ENCODE measurements around the gene MAP3K4.
"Not testable (repeated sequence)": the region's sequence is repeated elsewhere in the genome, so short reads cannot be mapped to it uniquely, and the experiment has no call there.

MAP3K4 gene

GRCh38 chr6:160972111-160972510 lies 19.5 kb upstream of the MAP3K4 start:
- TF ChIP-seq CSRNP3 (CRISPR knock-in tag; IDR thresholded peaks at IDR 0.05), result no peak
- TF ChIP-seq GLIS3 (CRISPR knock-in tag; IDR thresholded peaks at IDR 0.05), result no peak
- no peak for TF ChIP-seq PPARA (CRISPR knock-in tag; IDR thresholded peaks at IDR 0.05; ENCODE audit: borderline replicate concordance)
- TF ChIP-seq ARNTL (CRISPR knock-in tag; IDR thresholded peaks at IDR 0.05; ENCODE audit: borderline replicate concordance, low read depth), result no peak
- TF ChIP-seq, protein P1, sequence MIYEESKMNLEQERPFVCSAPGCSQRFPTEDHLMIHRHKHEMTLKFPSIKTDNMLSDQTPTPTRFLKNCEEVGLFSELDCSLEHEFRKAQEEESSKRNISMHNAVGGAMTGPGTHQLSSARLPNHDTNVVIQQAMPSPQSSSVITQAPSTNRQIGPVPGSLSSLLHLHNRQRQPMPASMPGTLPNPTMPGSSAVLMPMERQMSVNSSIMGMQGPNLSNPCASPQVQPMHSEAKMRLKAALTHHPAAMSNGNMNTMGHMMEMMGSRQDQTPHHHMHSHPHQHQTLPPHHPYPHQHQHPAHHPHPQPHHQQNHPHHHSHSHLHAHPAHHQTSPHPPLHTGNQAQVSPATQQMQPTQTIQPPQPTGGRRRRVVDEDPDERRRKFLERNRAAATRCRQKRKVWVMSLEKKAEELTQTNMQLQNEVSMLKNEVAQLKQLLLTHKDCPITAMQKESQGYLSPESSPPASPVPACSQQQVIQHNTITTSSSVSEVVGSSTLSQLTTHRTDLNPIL (CRISPR knock-in tag; IDR thresholded peaks at IDR 0.05; ENCODE audit: low read depth), result no peak
- TF ChIP-seq CSDC2 (CRISPR knock-in tag; IDR thresholded peaks at IDR 0.05), result no peak
- no peak for TF ChIP-seq ZNF70 (CRISPR knock-in tag; IDR thresholded peaks at IDR 0.05)
- TF ChIP-seq RARB (CRISPR knock-in tag; IDR thresholded peaks at IDR 0.05), result no peak
- TF ChIP-seq SNAI2 (CRISPR knock-in tag; IDR thresholded peaks at IDR 0.05), result no peak
- TF ChIP-seq PATZ1 (CRISPR knock-in tag; IDR thresholded peaks at IDR 0.05; ENCODE audit: borderline replicate concordance), result no peak
- TF ChIP-seq, protein P2, sequence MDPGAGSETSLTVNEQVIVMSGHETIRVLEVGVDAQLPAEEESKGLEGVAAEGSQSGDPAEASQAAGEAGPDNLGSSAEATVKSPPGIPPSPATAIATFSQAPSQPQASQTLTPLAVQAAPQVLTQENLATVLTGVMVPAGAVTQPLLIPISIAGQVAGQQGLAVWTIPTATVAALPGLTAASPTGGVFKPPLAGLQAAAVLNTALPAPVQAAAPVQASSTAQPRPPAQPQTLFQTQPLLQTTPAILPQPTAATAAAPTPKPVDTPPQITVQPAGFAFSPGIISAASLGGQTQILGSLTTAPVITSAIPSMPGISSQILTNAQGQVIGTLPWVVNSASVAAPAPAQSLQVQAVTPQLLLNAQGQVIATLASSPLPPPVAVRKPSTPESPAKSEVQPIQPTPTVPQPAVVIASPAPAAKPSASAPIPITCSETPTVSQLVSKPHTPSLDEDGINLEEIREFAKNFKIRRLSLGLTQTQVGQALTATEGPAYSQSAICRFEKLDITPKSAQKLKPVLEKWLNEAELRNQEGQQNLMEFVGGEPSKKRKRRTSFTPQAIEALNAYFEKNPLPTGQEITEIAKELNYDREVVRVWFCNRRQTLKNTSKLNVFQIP (CRISPR knock-in tag; IDR thresholded peaks at IDR 0.05; ENCODE audit: borderline replicate concordance, low read depth), result no peak
- no peak for TF ChIP-seq TCF4 (CRISPR knock-in tag; IDR thresholded peaks at IDR 0.05; ENCODE audit: borderline replicate concordance)
- TF ChIP-seq BACH2 (CRISPR knock-in tag; IDR thresholded peaks at IDR 0.05; ENCODE audit: borderline replicate concordance), result no peak
- no peak for TF ChIP-seq ZNF565 (CRISPR knock-in tag; conservative IDR thresholded peaks at IDR 0.05; ENCODE audit: low read depth)
- ATAC-seq, result peak; percentile 54

DNA sequence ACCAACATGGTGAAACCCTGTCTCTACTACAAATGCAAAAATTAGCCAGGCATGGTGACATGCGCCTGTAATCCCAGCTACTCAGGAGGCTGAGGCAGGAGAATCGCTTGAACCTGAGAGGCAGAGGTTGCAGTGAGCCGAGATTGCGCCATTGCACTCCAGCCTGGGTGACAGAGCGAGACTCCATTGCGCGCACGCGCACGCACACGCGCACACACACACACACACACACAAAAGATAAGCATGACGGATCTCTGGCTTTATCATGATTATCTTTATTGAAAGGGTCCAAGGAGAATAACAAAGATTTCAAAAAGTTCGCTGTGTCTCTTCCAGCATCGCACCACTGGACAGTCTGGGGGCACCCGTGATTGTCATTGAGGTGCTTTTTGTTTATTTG lies 19.0 kb upstream of the MAP3K4 start:
- not testable (repeated sequence) for ATAC-seq

- ATAC-seq, result peak; percentile 14
- TF ChIP-seq PPARA (CRISPR knock-in tag; IDR thresholded peaks at IDR 0.05; ENCODE audit: borderline replicate concordance), result no peak
- no peak for TF ChIP-seq ISL1 (CRISPR knock-in tag; IDR thresholded peaks at IDR 0.05)
- TF ChIP-seq TCF4 (CRISPR knock-in tag; IDR thresholded peaks at IDR 0.05; ENCODE audit: borderline replicate concordance), result peak; percentile 50; the same call in 1 of the 2 replicates
- TF ChIP-seq ZNF8 (CRISPR knock-in tag; IDR thresholded peaks at IDR 0.05), result no peak
Observed at GRCh38 chr6:160973311-160974250, 18.0 kb upstream of the MAP3K4 start.

GRCh38 chr6:160974304-160974771 lies 17.2 kb upstream of the MAP3K4 start:
- ATAC-seq, result peak; percentile 92
- no peak for TF ChIP-seq ZC3H10 (CRISPR knock-in tag; IDR thresholded peaks at IDR 0.05)
- TF ChIP-seq ARNTL (CRISPR knock-in tag; IDR thresholded peaks at IDR 0.05; ENCODE audit: borderline replicate concordance, low read depth), result no peak
- no peak for TF ChIP-seq GLIS3 (CRISPR knock-in tag; IDR thresholded peaks at IDR 0.05)
- TF ChIP-seq ESRRG (CRISPR knock-in tag; IDR thresholded peaks at IDR 0.05), result no peak
- peak; percentile 79; the same call in 1 of the 2 replicates for TF ChIP-seq TOX (CRISPR knock-in tag; IDR thresholded peaks at IDR 0.05; ENCODE audit: borderline replicate concordance)
- no peak for TF ChIP-seq ZNF565 (CRISPR knock-in tag; conservative IDR thresholded peaks at IDR 0.05; ENCODE audit: low read depth)
- TF ChIP-seq ZFP3 (CRISPR knock-in tag; IDR thresholded peaks at IDR 0.05), result no peak
- TF ChIP-seq OSR1 (CRISPR knock-in tag; IDR thresholded peaks at IDR 0.05), result no peak
- no peak for TF ChIP-seq ISL1 (CRISPR knock-in tag; IDR thresholded peaks at IDR 0.05)
- no peak for TF ChIP-seq BACH2 (CRISPR knock-in tag; IDR thresholded peaks at IDR 0.05; ENCODE audit: borderline replicate concordance)
- no peak for TF ChIP-seq TSHZ2 (CRISPR knock-in tag; IDR thresholded peaks at IDR 0.05)
- no peak for TF ChIP-seq CSDC2 (CRISPR knock-in tag; IDR thresholded peaks at IDR 0.05)
- TF ChIP-seq RARB (CRISPR knock-in tag; IDR thresholded peaks at IDR 0.05), result no peak
- TF ChIP-seq, protein P1 (CRISPR knock-in tag; IDR thresholded peaks at IDR 0.05; ENCODE audit: low read depth), result no peak
